Left ventricle myocardium superior (tissue), 1 donor: ENCODE results near the gene IFT57. TPM values are rescaled to one million over a fixed set of nuclear protein-coding genes. Genes with fewer than 3 reads are reported as not detected.
"Not testable (repeated sequence)": the region's sequence is repeated elsewhere in the genome, so short reads cannot be mapped to it uniquely, and the experiment has no call there.

ENCODE experiments used
- ATAC-seq: fragments of 200-7000 bp; cut with Tn5 transposase; one replicate; pipeline ENCODE4 v1.9.1; 2020; ENCODE audit warnings: mild to moderate bottlenecking, moderate library complexity
- DNase-seq: peaks from one replicate; pipeline ENCODE4 v3.0.0-alpha.2; 2020
- intact Hi-C: fragments of 100-400 bp; cut with micrococcal nuclease; formaldehyde crosslinking; loops from one replicate; pipeline ENCODE4 v1.11.0; 2022
- total RNA-seq: library from RNA; stranded (reverse); fragmentation: NEBNext Ultra II Directional; extraction: Animal tissue kit (Norgen Biotek cat#: 25700); gene quantifications from one replicate; pipeline ENCODE4 v1.2.1, GENCODE V29; 2021
- donor health status: DM: no; HTN: yes; CAD: no; lungs with severe emphysema.

The IFT57 gene
- total RNA-seq, 1 donor from 2014 or later: 17.3 TPM

DNA sequence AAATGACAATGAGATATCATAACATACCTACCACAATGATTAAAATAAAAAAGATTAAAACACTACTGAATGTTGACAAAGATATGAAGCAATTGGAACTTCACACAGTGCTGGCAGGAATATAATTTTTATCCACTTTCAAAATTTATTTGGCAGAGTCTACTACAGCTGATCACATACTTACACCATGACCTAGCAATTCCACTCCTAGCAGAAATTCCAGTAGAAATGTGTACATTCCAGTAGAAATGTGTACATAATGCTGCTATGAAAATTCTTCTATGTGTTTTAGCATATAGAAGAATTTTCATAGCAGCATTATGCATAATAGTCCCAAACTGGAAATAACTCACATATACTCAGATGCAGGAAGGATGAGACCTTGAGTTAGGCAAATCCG, 43.5 kb downstream of the IFT57 start:
- ATAC-seq (no peak), DNase-seq (no peak)
- intact Hi-C loops: no loop called here

DNA sequence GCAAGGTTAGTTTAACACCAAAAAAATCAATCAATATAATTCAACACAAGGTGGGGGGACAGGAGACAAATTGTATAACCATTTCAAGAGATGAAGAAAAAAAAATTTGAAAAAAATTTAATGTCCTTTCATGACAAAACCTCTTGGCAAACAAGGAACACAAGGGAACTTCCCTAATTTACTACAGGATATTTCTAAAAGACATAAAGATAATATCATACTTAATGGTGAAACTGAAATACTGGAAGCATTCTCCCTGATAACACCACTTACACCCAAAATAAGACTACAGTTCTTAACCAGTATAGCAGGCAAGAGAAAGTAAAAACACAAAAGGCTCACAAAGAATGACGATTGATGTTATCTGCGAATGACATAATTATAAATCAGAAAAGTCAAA, 44.7 kb downstream of the IFT57 start:
- no peak for ATAC-seq
- intact Hi-C loops: no loop called here
- DNase-seq: no peak

DNA sequence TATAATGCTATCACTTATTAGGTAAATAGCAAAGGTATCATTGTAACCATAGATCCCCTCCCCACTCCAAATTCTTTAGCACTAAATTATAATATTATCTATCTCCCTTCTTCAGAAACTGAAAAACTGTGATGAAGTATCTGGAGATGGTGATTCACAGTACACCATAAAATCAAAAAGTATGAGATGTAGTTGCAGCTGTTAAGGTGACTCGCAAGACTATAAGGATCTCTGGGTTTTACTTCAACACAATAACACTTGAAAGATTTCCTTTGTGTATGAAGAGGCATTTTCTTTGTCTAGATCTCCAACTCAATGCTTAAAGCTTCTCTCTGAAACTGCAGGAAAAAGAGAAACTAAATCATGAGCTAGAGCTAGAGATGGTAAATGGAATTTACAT, 46.9 kb downstream of the IFT57 start:
- no peak for DNase-seq
- ATAC-seq: no peak
- intact Hi-C loops: no loop called here

DNA sequence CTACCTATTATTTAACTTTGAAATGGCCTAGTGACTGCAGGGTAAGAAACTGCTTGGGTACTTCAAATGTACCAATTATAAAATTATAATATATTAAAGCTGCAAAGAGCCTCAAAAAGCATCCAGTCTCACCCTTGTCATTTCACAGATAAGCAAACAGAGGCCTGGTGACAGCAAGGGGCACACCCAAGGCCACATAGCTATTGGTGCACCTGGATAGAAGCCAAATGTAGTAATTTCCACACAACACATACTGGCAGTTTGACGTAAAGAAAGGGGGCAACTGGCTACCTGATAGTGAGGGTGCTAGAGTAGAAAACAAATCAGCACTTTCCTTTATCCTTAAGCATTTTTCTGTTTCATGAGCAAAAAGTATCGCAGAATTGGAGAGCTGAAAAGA, 51.1 kb downstream of the IFT57 start:
- intact Hi-C loops: no loop called here
- no peak for DNase-seq
- ATAC-seq: no peak

DNA sequence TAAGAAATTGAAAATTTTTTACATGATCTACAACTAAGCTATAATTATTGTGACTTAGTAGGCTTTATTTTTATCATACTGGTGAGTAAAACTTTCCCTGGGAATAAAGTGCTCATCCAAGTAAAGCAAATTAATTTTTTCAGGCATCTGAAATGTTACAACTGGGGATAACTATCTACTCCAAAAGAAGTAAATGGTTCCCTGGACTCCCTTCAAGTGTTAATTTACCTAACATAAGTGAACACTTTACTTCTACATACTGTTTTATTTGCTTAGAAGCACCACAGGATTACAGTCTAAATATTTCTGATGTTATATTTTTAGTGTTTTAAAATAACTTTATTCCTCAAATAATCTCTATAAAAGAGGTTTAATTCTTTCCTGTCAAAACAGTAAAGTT, 57.8 kb downstream of the IFT57 start:
- DNase-seq (no peak), ATAC-seq (no peak)
- intact Hi-C loops: no loop called here

DNA sequence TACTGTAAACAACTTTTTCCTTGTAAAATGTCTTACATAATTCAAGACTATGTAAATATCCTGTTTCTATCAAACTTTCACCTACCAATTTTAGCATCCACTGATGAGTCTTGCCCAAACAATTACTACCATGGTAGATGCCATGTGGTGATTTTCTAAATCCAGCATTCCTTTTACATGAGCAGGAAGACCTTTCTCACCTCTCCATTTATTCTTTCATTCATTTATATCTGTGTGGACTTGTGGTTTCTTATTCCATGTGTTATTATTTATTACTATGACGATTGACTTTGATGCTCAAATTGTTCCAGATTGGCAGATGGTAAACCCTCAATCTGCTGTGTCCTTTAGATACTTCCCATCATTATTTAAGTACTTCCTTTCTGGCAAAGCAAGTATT, 62.4 kb downstream of the IFT57 start:
- intact Hi-C loops: no loop called here
- DNase-seq (no peak), ATAC-seq (no peak)

DNA sequence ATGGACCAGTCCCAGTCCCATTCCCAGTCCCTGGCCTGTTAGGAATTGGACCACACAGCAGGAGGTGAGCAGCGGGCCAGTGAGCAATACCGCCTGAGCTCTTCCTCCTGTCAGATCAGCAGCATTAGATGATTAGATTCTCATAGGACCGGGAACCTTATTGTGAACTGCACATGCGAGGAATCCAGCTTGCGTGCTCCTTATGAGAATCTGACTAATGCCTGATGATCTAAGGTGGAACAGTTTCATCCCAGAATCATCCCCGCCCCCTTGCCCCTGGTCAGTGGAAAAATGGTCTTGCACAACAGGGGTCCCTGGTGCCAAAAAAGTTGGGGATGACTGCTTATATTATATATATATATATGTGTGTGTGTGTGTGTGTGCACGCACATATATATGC, 63.1 kb downstream of the IFT57 start:
- intact Hi-C loops: no loop called here
- ATAC-seq: no peak
- no peak for DNase-seq

DNA sequence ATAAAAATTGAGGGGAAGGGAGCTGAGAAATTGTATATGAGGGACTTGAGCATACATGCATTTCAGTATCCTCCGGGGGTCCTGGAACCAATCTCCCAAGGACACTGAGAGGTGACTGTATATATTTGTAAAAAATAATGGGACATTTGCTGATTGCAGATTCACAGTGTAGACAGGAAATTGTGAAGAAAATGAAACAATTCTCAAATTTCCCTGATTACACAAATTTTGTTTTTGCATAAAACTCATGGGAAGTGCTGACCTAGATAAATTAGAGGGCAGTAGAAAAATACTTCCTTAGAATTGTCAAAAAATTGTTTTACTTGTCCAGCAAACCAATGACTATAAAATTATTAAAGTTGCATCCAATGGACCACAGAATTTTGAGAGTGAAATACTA, 64.0 kb downstream of the IFT57 start:
- no peak for DNase-seq
- no peak for ATAC-seq
- intact Hi-C loops: no loop called here

DNA sequence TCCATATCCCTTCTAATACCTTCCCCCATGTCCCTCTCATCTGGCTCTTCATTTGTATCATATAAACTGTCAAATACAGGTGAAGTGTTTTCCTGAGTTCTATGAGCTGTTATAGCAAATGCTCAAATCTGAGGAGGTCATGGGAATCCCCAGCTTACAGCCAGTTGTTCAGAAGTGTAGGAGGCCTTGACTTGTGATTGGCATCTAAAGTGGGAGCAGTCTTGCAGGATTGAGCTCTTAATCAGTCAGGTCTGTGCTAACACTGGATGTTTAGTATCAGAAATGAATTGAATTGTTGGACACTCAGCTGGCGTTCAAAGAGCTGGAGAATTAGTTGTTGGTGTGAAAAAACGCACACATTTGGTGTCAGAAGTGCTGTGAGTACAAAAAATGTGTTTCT, 65.0 kb downstream of the IFT57 start:
- intact Hi-C loops: no loop called here
- no peak for ATAC-seq

DNA sequence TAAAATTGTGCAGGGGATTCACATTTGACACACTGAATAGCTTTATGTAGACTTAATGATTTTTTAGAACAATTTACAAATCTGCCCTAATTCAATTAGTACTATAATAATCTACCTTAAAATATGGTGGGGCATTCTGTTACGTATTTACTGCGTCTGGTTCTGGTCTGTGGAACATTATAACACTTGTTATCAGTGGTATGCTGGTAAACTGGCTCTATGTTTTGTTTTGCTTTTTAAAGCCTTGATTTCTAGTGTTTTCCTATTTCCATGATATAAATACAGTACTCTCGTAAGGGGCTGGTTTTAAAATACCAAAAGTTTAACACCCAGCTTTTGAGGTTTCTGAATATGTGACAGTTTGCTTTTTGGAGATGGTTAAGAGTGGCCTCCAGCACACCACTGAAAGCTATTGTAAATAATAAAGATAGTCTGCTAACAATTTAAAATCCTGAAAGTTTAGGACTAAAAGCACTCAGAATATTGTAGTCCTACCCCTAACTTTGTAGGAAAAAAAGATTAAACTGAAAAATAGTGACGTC, 65.8 kb downstream of the IFT57 start:
- DNase-seq: no peak
- no peak for ATAC-seq
- intact Hi-C loops: no loop called here

More for the DNA sequence above, 65.0 kb downstream of the IFT57 start:
- no peak for DNase-seq

DNA sequence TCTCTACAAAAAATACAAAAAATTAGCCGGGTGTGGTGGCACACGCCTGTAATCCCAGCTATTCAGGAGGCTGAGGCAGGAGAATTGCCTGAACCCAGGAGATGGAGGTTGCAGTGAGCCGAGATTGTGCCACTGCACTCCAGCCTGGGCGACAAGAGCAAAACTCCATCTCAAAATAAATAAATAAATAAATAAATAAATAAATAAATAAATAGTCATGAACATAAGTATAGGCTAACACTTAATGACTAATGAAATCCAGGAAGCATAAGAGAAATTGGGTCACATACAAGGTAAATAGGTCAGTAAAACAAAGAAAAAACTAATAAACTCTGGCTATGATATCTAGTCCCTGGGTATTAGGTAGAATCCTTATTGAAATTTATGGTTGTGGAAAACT, 66.6 kb downstream of the IFT57 start:
- DNase-seq, ATAC-seq, intact Hi-C loops: not testable (repeated sequence)

DNA sequence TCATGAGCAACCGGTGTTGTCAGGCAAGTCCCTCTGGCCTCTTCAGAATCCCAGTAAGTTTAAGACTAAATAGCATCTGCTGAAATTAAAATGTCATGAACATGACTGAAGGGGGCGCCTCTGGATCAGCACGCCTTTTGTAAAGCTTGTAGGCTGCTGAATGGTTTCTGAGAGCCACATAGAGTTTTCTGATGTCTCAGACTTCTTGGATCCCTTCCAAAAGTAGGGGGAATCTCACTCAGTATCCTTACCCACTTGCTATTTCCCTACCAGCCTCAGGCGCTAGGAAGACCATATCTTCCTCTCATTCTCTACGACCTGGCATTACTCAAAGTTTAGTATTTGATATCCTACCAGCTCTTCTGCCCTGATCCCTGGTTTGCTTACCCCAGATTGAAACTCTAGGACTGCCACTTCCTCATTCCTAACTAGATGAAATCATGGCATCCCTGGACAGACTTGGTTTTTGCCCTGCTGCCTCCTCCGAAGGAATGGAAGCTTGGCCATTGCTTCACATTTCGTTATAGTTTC, 68.7 kb downstream of the IFT57 start:
- DNase-seq (no peak), ATAC-seq (no peak)
- intact Hi-C loops: no loop called here

DNA sequence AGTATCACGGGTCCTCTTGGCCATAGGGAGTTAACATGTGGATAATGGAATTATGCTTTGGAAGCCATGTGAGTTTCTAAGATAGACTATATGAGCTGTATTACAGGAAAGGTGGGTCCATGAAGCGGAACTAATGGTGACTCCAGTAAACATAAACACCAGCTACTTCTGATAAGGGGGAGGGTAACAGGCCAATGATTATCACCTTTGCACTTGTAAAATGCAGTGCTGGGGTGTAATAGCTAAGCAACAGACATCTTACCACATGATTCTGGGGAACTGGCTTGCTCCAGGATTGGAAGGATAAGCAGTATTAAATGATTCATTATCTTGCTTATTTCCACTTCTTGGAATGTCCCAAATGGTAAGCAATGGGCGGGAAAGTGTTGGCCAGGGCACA, 70.0 kb downstream of the IFT57 start:
- DNase-seq (no peak), ATAC-seq (no peak)
- intact Hi-C loops: no loop called here

DNA sequence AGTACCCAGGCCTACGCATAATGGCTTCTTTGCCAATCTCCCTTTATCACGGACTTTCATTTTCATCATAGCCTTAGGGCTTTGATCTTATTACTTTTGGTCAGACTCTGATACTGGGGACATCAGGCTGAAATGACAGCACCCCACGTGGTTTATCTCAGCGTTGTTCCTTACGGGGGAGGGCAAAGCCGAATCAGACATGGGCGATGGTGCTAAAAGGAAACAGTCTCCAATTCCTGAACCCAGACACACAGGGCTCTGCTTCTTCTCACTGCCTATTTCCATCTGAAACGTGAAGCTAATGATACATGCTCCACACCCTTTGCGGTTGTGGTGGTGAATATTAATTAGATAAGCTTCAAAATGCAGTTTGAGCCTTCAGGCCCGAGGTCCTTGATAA, 72.0 kb downstream of the IFT57 start:
- ATAC-seq: no peak
- no peak for DNase-seq
- intact Hi-C loops: no loop called here

DNA sequence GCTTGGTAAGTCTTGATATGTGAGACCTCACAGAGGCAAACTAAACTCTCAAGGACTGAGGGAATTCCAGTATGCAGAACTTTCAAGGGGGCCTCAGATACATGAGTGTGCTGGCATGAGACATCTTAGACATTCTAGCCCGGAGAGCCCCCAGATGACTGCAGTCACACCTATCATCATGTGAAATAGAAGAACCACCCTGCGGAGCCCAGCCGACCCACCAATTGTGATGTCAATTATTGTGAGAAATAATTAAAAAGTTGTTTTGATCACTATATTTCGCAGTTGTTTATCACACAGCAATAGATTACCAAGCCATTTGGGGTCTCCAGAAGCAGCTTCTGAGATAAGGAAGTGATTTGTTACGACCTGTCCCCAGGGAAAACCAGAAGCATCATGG, 76.1 kb downstream of the IFT57 start:
- no peak for DNase-seq
- no peak for ATAC-seq
- intact Hi-C loops: no loop called here

DNA sequence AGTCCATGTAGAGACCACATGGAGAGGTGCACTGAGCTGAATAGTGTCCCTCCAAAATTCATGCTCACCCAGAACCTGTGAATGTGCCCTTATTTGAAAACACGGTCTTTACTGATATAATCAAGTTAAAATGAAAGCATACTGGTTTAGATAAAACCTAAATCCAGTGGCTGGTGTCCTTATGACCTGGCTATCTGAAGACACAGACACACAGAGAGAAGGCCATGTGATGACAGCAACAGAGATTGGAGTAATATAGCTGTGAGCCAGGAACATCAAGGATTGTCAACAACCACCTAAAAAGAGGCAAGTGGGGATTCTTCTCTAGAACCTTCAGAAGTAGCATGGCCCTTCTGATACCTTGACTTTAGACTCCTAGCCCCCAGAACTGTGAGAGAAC, 76.6 kb downstream of the IFT57 start:
- intact Hi-C loops: no loop called here
- DNase-seq (no peak), ATAC-seq (no peak)

DNA sequence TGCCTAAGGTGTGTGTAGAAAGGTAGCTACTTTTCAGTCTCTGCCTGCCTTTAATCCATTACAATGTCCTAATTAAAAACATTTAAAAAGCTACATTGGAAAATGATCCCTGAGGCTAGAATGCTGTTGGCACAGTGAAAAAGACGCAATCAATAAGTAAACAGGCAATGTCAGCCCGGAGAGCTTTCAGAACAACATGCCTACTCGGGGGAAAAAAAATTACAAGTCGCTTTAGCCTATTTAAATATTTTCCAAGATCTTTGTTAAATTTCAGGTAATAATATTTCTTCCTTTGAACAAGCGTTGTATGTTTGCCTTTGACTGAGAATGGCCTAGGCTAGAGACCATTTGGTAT, 84.8 kb downstream of the IFT57 start:
- DNase-seq: no peak
- intact Hi-C loops: no loop called here
- no peak for ATAC-seq

DNA sequence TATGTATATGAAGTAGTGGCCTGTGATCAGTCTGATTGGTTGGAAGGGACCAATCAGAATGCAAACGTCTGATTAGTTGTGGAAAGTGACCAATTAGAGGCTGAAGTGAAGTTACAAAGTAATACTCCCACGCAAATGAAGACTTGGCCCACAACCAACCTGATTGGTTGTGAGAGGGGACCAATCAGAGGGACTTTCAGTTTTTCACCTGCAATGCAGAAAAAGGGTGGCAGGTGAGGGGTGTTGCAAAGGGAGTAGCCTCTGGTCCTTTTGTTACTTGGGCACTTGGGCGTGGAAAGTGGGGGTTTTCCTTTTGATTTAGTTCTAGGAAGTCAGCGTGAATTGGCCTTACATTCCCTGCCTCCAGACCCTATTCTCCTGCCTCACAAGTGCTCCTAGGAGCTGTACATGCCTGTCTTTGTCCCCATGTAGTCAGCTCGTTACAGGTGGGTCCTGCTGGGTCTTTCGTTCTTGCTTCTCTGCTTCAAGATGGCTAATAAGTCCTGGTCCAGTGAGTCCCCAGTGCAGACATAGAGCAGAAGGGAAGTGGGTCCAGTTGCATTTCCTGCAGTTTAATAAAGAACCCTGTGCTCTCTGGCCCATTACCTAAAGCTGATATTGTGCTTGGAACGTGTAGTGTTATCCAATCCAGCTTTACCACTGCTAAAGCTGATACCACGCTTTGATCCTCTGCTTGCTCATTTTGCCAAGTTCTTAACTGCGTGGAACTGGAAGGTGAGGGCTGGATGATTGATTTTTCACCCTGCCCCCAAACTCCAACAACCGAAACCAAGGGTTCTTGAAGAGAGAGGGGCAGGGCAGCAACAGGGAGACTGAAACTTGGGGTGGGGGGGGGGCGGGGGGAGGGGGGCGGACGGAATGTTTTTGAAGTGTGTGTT, 85.4 kb downstream of the IFT57 start:
- intact Hi-C loops: no loop called here
- DNase-seq: no peak
- ATAC-seq: no peak

DNA sequence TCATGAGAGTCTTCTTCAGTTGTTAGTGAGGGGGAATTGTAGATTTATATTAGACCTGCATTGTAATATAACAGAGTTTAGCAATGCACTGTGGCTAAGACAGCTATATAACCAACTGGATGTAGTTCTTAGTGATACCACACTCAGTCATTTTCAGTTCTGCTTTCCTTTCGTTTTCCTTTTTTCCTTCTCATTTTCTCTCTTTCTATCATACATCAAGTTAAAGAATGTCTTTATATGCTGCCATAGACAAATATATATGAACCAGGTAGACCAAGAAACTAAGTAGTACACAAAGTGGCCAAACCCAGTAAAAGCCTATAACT, 87.7 kb downstream of the IFT57 start:
- ATAC-seq: no peak
- DNase-seq: no peak
- intact Hi-C loops: no loop called here

DNA sequence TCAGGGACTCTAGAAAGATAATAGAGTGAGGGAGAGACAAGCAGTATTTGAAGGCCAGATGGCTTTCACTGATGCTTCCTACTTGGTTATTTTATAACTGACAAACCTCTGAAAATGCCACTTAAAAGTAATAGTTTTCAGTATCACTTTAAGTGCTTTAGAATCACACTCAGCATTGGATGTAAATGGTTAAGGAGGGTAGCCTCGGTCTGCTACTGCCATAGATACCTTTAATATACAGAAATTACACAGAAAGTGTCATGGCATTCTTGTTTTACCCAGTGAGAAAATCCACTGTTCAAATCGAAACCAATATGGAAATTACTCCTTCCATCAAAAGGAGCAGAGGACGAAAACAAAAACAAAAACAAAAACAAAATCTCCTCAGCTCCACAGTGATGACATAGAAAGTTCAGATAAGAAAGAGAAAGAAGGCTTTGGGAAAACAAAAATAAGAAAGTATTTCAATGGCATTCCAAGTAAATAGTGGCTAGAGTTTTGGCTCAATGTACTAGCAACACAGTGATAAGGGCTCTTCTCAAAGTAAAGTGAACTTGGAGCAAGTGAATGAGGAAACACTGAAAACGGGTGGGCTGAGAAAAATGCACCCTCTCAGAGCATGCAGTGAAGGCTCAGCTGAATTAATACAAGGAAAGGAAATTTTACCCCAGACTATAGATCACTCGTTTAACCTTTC, 88.2 kb downstream of the IFT57 start:
- no peak for DNase-seq
- ATAC-seq: no peak
- intact Hi-C loops: no loop called here

DNA sequence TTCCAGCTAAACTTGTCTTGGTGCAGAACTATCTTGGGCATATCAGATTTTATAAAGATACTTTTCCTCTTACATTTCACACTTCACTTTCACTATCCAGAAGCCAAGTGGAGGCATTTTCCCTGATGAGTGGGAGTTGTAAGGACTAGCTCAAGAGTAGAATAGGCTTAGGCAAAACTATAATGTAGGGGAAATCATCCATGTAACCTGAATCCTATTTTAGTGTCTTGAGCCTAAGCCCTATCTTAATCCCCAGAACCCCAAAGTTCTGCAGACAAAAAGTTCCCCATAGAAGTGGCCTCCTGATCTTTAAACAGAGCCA, 89.2 kb downstream of the IFT57 start:
- intact Hi-C loops: no loop called here
- no peak for ATAC-seq
- DNase-seq: no peak
